Vagina (tissue), 2 donors: Measurements from ENCODE around the gene RANBP17. TPM values are rescaled to one million over a fixed set of nuclear protein-coding genes. Genes with fewer than 3 reads are reported as not detected.

Experiments
- DNase-seq, 2 donors: peaks; one replicate each; pipeline ENCODE4 v3.0.0-alpha.2; 2017; ENCODE audit errors: extremely low spot score in 2 of 2
- H3K27ac ChIP-seq: fragments of 200-600 bp; sonication (generic); one replicate; pipeline ENCODE4 v1.5.1; 2019
- H3K27me3 ChIP-seq: fragments of 200-600 bp; sonication (generic); one replicate; pipeline ENCODE4 v1.5.1; 2019
- H3K36me3 ChIP-seq, 2 donors: fragments of 200-600 bp; sonication (generic); one replicate each; pipeline ENCODE4 v1.5.1; 2017 to 2019
- H3K4me1 ChIP-seq: fragments of 200-600 bp; sonication (generic); one replicate; pipeline ENCODE4 v1.5.1; 2019
- H3K4me3 ChIP-seq, 2 donors: fragments of 200-600 bp; sonication (generic); 1 replicate in 1 of 2; 2 replicates in 1 of 2; pipeline ENCODE4 v1.5.1; 2016 to 2019
- H3K9me3 ChIP-seq: fragments of 200-600 bp; sonication (generic); one replicate; pipeline ENCODE4 v1.5.1; 2019
- POLR2A ChIP-seq, 2 donors: fragments of 450-650 bp; IDR thresholded peaks; one replicate each; pipeline ENCODE4 v1.6.1; 2017; ENCODE audit warnings: antibody characterized with exemption in 2 of 2, mild to moderate bottlenecking in 2 of 2, moderate library complexity in 2 of 2
- POLR2AphosphoS5 ChIP-seq, 2 donors: sonication (generic); formaldehyde crosslinking; IDR thresholded peaks; one replicate each; pipeline ENCODE4 v1.9.0; 2017; ENCODE audit warnings: antibody characterized with exemption in 2 of 2, mild to moderate bottlenecking in 2 of 2, low read depth in 1 of 2; ENCODE audit not compliant: insufficient read depth in 1 of 2
- intact Hi-C: fragments of 100-400 bp; cut with DNase I; formaldehyde crosslinking; loops from one replicate; pipeline ENCODE4 v1.15.1; 2023
- total RNA-seq: library from RNA; depleted of rRNA; stranded (reverse); fragments of >200 nt; gene quantifications from one replicate; pipeline ENCODE4 v1.2.3, GENCODE V29; 2016
- TF ChIP-seq, protein P1 (sequence below), 3 experiments: fragments of 450-650 bp in 2 of 3; fragments of 200-600 bp in 1 of 3; sonication (generic) in 1 of 3; IDR thresholded peaks; one replicate each; pipeline ENCODE4 v1.5.1; 2017 to 2019; ENCODE audit warnings: antibody characterized with exemption in 3 of 3, mild to moderate bottlenecking in 2 of 3, moderate library complexity in 2 of 3

RANBP17 gene
- total RNA-seq, 1 donor from 2014 or later = 5.4 TPM

DNA sequence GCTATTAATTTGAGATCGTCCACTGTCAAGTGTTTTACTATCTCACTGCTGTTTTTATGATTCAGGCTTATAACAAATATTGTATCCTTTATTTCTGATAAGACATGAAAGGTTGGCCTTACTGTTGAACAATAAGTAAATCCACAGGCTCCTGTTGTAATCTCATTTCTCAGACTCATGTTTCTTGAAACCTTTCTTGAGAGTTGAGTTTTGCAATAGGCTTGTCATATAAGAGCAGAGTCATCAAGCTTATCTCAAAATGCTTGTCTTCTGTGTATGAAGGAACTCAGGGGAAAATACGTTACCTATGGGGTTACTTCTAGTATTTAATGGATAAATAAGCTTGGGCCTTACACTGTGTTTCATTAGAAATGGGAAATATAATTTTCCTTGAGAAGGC, 438.0 kb downstream of the RANBP17 start:
- H3K27me3 ChIP-seq = no peaks in the 10 kb centered on the region
- H3K9me3 ChIP-seq = no peaks in the 10 kb centered on the region
- no peaks in the 10 kb centered on the region for H3K36me3 ChIP-seq
- TF ChIP-seq POLR2A (IDR thresholded peaks at IDR 0.05) (no peak), POLR2AphosphoS5 (IDR thresholded peaks at IDR 0.05; ENCODE audit: insufficient read depth in 1 of 2, low read depth in 1 of 2) (no peak)
- TF ChIP-seq, protein P1, sequence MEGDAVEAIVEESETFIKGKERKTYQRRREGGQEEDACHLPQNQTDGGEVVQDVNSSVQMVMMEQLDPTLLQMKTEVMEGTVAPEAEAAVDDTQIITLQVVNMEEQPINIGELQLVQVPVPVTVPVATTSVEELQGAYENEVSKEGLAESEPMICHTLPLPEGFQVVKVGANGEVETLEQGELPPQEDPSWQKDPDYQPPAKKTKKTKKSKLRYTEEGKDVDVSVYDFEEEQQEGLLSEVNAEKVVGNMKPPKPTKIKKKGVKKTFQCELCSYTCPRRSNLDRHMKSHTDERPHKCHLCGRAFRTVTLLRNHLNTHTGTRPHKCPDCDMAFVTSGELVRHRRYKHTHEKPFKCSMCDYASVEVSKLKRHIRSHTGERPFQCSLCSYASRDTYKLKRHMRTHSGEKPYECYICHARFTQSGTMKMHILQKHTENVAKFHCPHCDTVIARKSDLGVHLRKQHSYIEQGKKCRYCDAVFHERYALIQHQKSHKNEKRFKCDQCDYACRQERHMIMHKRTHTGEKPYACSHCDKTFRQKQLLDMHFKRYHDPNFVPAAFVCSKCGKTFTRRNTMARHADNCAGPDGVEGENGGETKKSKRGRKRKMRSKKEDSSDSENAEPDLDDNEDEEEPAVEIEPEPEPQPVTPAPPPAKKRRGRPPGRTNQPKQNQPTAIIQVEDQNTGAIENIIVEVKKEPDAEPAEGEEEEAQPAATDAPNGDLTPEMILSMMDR (IDR thresholded peaks at IDR 0.05) = no peak
- DNase-seq = no peak
- intact Hi-C loops = no loop called here
- no peak overlapping the region for H3K27ac ChIP-seq
- no peak overlapping the region for H3K4me3 ChIP-seq
- no peaks in the 10 kb centered on the region for H3K4me1 ChIP-seq

- no peaks in the 10 kb centered on the region for H3K27me3 ChIP-seq
- no peaks in the 10 kb centered on the region for H3K9me3 ChIP-seq
- no peaks in the 10 kb centered on the region for H3K36me3 ChIP-seq
- H3K27ac ChIP-seq = no peak overlapping the region
- no peak for DNase-seq
- TF ChIP-seq, protein P1 (IDR thresholded peaks at IDR 0.05) = no peak
- no peak for TF ChIP-seq POLR2A (IDR thresholded peaks at IDR 0.05)
- no peak for TF ChIP-seq POLR2AphosphoS5 (IDR thresholded peaks at IDR 0.05; ENCODE audit: insufficient read depth in 1 of 2, low read depth in 1 of 2)
- no peaks in the 10 kb centered on the region for H3K4me1 ChIP-seq
- H3K4me3 ChIP-seq = no peak overlapping the region
- intact Hi-C loops = no loop called here
These were observed 438.5 kb downstream of the RANBP17 start for GRCh38 chr5:171300358-171300757.

- peaks cover 30% of the 10 kb centered on the region for H3K4me1 ChIP-seq
- no peak overlapping the region for H3K4me3 ChIP-seq
- no peaks in the 10 kb centered on the region for H3K9me3 ChIP-seq
- TF ChIP-seq POLR2A (IDR thresholded peaks at IDR 0.05) = no peak
- TF ChIP-seq POLR2AphosphoS5 (IDR thresholded peaks at IDR 0.05; ENCODE audit: insufficient read depth in 1 of 2, low read depth in 1 of 2) = no peak
- TF ChIP-seq, protein P1 (IDR thresholded peaks at IDR 0.05) = no peak
- no peaks in the 10 kb centered on the region for H3K36me3 ChIP-seq
- DNase-seq = no peak
- intact Hi-C loops = no loop called here
- H3K27ac ChIP-seq = no peak overlapping the region
- peaks cover 15% of the 10 kb centered on the region for H3K27me3 ChIP-seq
These were observed 444.3 kb downstream of the RANBP17 start for GRCh38 chr5:171306166-171306565.

GRCh38 chr5:171306781-171307591, 445.2 kb downstream of the RANBP17 start:
- Histone ChIP-seq H3K4me3 (no peak overlapping the region), H3K36me3 (no peaks in the 10 kb centered on the region), H3K27ac (no peak overlapping the region), H3K9me3 (no peaks in the 10 kb centered on the region), H3K27me3 (peaks cover 15% of the 10 kb centered on the region), H3K4me1 (peaks cover 37% of the 10 kb centered on the region)
- intact Hi-C loops = no loop called here
- TF ChIP-seq, protein P1 (IDR thresholded peaks at IDR 0.05) = no peak
- no peak for TF ChIP-seq POLR2A (IDR thresholded peaks at IDR 0.05)
- TF ChIP-seq POLR2AphosphoS5 (IDR thresholded peaks at IDR 0.05; ENCODE audit: insufficient read depth in 1 of 2, low read depth in 1 of 2) = no peak
- DNase-seq = no peak

GRCh38 chr5:171307789-171308452, 446.1 kb downstream of the RANBP17 start:
- no peak overlapping the region for H3K4me3 ChIP-seq
- intact Hi-C loops = no loop called here
- peaks cover 46% of the 10 kb centered on the region for H3K4me1 ChIP-seq
- H3K27me3 ChIP-seq = peaks cover 15% of the 10 kb centered on the region
- TF ChIP-seq, protein P1 (IDR thresholded peaks at IDR 0.05) = no peak
- TF ChIP-seq POLR2AphosphoS5 (IDR thresholded peaks at IDR 0.05; ENCODE audit: insufficient read depth in 1 of 2, low read depth in 1 of 2) (no peak), POLR2A (IDR thresholded peaks at IDR 0.05) (no peak)
- H3K27ac ChIP-seq = no peak overlapping the region
- DNase-seq = no peak
- H3K36me3 ChIP-seq = no peaks in the 10 kb centered on the region
- no peaks in the 10 kb centered on the region for H3K9me3 ChIP-seq
